ENCODE data around the gene ADAMTS17.

- TF ChIP-seq CTCF (IDR thresholded peaks at IDR 0.05) (no peak), POLR2AphosphoS5 (IDR thresholded peaks at IDR 0.05; ENCODE audit: low read depth, low read length) (no peak), SIN3A (IDR thresholded peaks at IDR 0.05; ENCODE audit: borderline replicate concordance, insufficient read depth, low read depth, low read length) (no peak), REST (IDR thresholded peaks at IDR 0.05; ENCODE audit: insufficient read depth in 1 of 2, low read depth in 2 of 2, low read length in 1 of 2) (no peak)
Measured at GRCh38 chr15:100328796-100329195, 13.0 kb downstream of the ADAMTS17 start.
